Heart right ventricle (tissue), 16 donors: ENCODE data around the gene EPHB6. TPM values are rescaled to one million over a fixed set of nuclear protein-coding genes. Genes with fewer than 3 reads are reported as not detected.

Experiments used
- ATAC-seq, 8 donors: fragments of 200-7000 bp; cut with Tn5 transposase; one replicate each; pipeline ENCODE4 v1.9.1; 2020; ENCODE audit warnings: mild to moderate bottlenecking in 8 of 8, moderate library complexity in 8 of 8, moderate number of reproducible peaks in 1 of 8
- DNase-seq, 2 donors: peaks; one replicate each; pipeline ENCODE4 v3.0.0-alpha.2; 2020
- H3K27ac ChIP-seq, 10 donors: fragments of 200-600 bp; sonication (generic) in 2 of 10; one replicate each; pipeline versions ENCODE4 v1.5.0 to v1.8.0; 2020 to 2022; ENCODE audit warnings: mild to moderate bottlenecking in 3 of 10
- H3K27me3 ChIP-seq, 7 donors: fragments of 200-600 bp; one replicate each; pipeline ENCODE4 v1.8.0; 2021 to 2022; ENCODE audit warnings: mild to moderate bottlenecking in 2 of 7
- H3K36me3 ChIP-seq, 9 donors: fragments of 200-600 bp; sonication (generic) in 1 of 9; one replicate each; pipeline versions ENCODE4 v1.5.0 to v1.8.0; 2020 to 2022; ENCODE audit warnings: mild to moderate bottlenecking in 2 of 9
- H3K4me1 ChIP-seq, 9 donors: fragments of 200-600 bp; sonication (generic) in 1 of 9; one replicate each; pipeline versions ENCODE4 v1.5.0 to v1.8.0; 2020 to 2022; ENCODE audit warnings: mild to moderate bottlenecking in 4 of 9
- H3K4me3 ChIP-seq, 10 donors: fragments of 200-600 bp; sonication (generic) in 2 of 10; one replicate each; pipeline versions ENCODE4 v1.5.0 to v1.8.0; 2020 to 2022; ENCODE audit warnings: mild to moderate bottlenecking in 7 of 10, moderate library complexity in 2 of 10
- H3K9me3 ChIP-seq, 11 donors: fragments of 200-600 bp in 10 of 11; sonication (generic) in 2 of 11; one replicate each; pipeline versions ENCODE4 v1.5.0 to v1.8.0; 2013 to 2022; ENCODE audit warnings: mild to moderate bottlenecking in 2 of 11, control low read depth in 1 of 11, moderate library complexity in 1 of 11
- CTCF ChIP-seq, 9 donors: fragments of 200-600 bp; sonication (generic) in 2 of 9; IDR thresholded peaks; one replicate each; pipeline versions ENCODE4 v1.5.0 to v1.8.0; 2021 to 2022; ENCODE audit warnings: antibody characterized with exemption in 9 of 9, mild to moderate bottlenecking in 5 of 9, moderate library complexity in 1 of 9
- WGBS, 2 donors: extraction: QIAGEN DNeasy Blood & Tissue Kit; methylation state at CpG; one replicate each; pipeline ENCODE4 v1.1.7; 2013; ENCODE audit warnings: inconsistent platforms in 1 of 2; 5-methylcytosine and 5-hydroxymethylcytosine counted together
- intact Hi-C, 10 donors: fragments of 100-400 bp; cut with DNase I; formaldehyde crosslinking; loops; one replicate each; pipeline versions ENCODE4 v1.11.1 to v1.14.2; 2022
- polyA plus RNA-seq, 2 donors: library from polyadenylated mRNA; stranded (reverse); fragments of 200-250 nt; gene quantifications; one replicate each; pipeline ENCODE4 v1.2.3, GENCODE V29; 2013
- total RNA-seq, 10 donors: library from RNA; stranded (reverse); fragmentation: NEBNext Ultra II Directional in 3 of 10; extraction: Animal tissue kit (Norgen Biotek cat#: 25700) in 3 of 10; gene quantifications; one replicate each; pipeline versions ENCODE4 v1.2.1 to v1.2.4, GENCODE V29; 2021 to 2023
- donor health status: Arrhythmogenic right ventricular cardiomyopathy.
- donor health status: ischemic (EF 13 %, LVEDD 7.1; RV severe dilation, severe dysfunction).
- donor health status: healthy with polysubstance abuse.
- donor health status: DM: no; HTN: yes; CAD: no.
- donor health status: DM: no; HTN: no; CAD: no.
- donor health status: ischemic (EF 25% LVEDD 6.9; RV normal size, moderate dysfunction).
- donor health status: ischemic (EF 25% LVEDD 5.7; RV mildly dilated, moderate dysfunction).
- donor health status: healthy.
- donor health status: DM: yes; HTN: yes; CAD: no.
- donor health status: Ischemic cardiomyopathy.
- donor health status: ischemic (EF 35%, LVEDD 5.7; RV mildly dilated, moderate dysfunction).
- donor health status: nonischemic (EF 11% LVEDD 7.7; RV severe dilation, severe dysfunction).
- donor health status: DM: yes; HTN: yes; CAD: no.
- donor health status: PGD.
- donor health status: ischemic (EF 29% LVEDD 5.4; RV normal size, mild dysfunction).
- donor health status: nonischemic (EF 23%, LVEDD 6.1; RV moderate dilation, normal function).

EPHB6 gene
- total and polyA plus RNA-seq, 12 donors: 0.55 to 14.9 (median 2.6) TPM

GRCh38 chr7:142813699-142814098, 41.2 kb upstream of the EPHB6 start:
- no peak overlapping the region for H3K4me3 ChIP-seq
- no peak overlapping the region for H3K27ac ChIP-seq
- TF ChIP-seq CTCF (IDR thresholded peaks at IDR 0.05): no peak
- H3K9me3 ChIP-seq: no peaks in the 10 kb centered on the region
- intact Hi-C loops: loop anchor here in 1 of 10 donors (5.0 kb wide), 1 partner anchor 181 kb away; no protein-coding TSS in a partner anchor
- no peaks in the 10 kb centered on the region for H3K4me1 ChIP-seq
- 39 to 48% methylated on average over 1 of the region's 1 CpG for WGBS, 2 donors
- no peaks in the 10 kb centered on the region for H3K36me3 ChIP-seq
- DNase-seq (no peak), ATAC-seq (no peak)
- H3K27me3 ChIP-seq: peaks cover 0 to 88% (median 38%) of the 10 kb centered on the region in 7 donors

DNA sequence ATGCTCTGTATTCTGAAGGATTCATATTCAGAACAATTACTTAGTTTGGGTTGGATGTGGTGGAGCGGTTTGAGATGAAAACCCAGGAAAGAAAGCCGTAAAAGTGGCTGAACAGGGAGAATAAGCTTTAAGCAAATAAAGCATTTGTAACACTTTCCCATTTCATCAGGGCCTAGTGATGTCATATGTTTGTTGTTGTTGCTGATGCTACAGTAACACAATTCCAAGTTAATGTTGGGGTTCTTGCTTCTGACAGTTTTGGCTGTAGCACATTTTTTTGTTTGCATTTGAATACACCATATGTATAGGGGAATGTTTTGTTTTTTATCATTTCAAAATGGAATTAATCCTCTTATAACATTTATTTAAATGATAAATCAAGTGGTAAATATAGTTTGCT, 40.4 kb upstream of the EPHB6 start:
- 59 to 77% methylated on average over 2 of the region's 2 CpGs for WGBS, 2 donors
- intact Hi-C loops: loop anchor here in 1 of 10 donors (5.0 kb wide), 1 partner anchor 182 kb away; no protein-coding TSS in a partner anchor

GRCh38 chr7:142815134-142815533, 39.7 kb upstream of the EPHB6 start:
- 65 to 71% methylated on average over 3 of the region's 3 CpGs for WGBS, 2 donors
- DNase-seq (no peak), ATAC-seq (no peak)
- Histone ChIP-seq H3K4me3 (no peak overlapping the region), H3K36me3 (no peaks in the 10 kb centered on the region), H3K9me3 (no peaks in the 10 kb centered on the region), H3K4me1 (no peaks in the 10 kb centered on the region), H3K27ac (no peak overlapping the region), H3K27me3 (peaks cover 0 to 96% (median 39%) of the 10 kb centered on the region in 7 donors)
- no peak for TF ChIP-seq CTCF (IDR thresholded peaks at IDR 0.05)
- intact Hi-C loops: no loop called here

More for the DNA sequence above, 40.4 kb upstream of the EPHB6 start:
- H3K4me1 ChIP-seq: no peaks in the 10 kb centered on the region
- H3K9me3 ChIP-seq: no peaks in the 10 kb centered on the region
- H3K4me3 ChIP-seq: no peak overlapping the region
- TF ChIP-seq CTCF (IDR thresholded peaks at IDR 0.05): no peak
- ATAC-seq: no peak
- H3K27me3 ChIP-seq: peaks cover 0 to 94% (median 40%) of the 10 kb centered on the region in 7 donors
- no peak for DNase-seq
- no peaks in the 10 kb centered on the region for H3K36me3 ChIP-seq
- no peak overlapping the region for H3K27ac ChIP-seq

- Histone ChIP-seq H3K27ac (no peak overlapping the region), H3K36me3 (no peaks in the 10 kb centered on the region), H3K9me3 (peaks cover 0 to 12% (median 0%) of the 10 kb centered on the region in 11 donors), H3K4me3 (no peak overlapping the region), H3K27me3 (peaks cover 0 to 75% (median 32%) of the 10 kb centered on the region in 7 donors), H3K4me1 (no peaks in the 10 kb centered on the region)
- DNase-seq (no peak), ATAC-seq (no peak)
- WGBS, 2 donors: 71 to 76% methylated on average over 2 of the region's 2 CpGs
- TF ChIP-seq CTCF (IDR thresholded peaks at IDR 0.05): no peak
- intact Hi-C loops: no loop called here
Measured at GRCh38 chr7:142817506-142817905, 37.4 kb upstream of the EPHB6 start.
